Measurements from ENCODE around the gene DNAJC5. TPM values are rescaled to one million over a fixed set of nuclear protein-coding genes. Genes with fewer than 3 reads are reported as not detected.

The DNAJC5 gene
- total and polyA plus RNA-seq, 9 of the 15 experiments (the other 6 are each of a cell fraction or from before 2014, with no cell fraction given) = 0.95 to 42.8 (median 23.4) TPM

- TF ChIP-seq CGGBP1 (CRISPR knock-in tag; IDR thresholded peaks at IDR 0.05) = no peak
- no peak for TF ChIP-seq NCOA2 (IDR thresholded peaks at IDR 0.05; ENCODE audit: partially characterized antibody in 2 of 2)
- no peak for TF ChIP-seq USF2 (CRISPR knock-in tag; IDR thresholded peaks at IDR 0.05)
- TF ChIP-seq EGR1 (conservative IDR thresholded peaks at IDR 0.05) = peak; percentile 95
- no peak for TF ChIP-seq DEAF1 (CRISPR knock-in tag; IDR thresholded peaks at IDR 0.05)
- TF ChIP-seq DIDO1 (tag; IDR thresholded peaks at IDR 0.05; ENCODE audit: low read depth) = no peak
- TF ChIP-seq KLF10 (CRISPR knock-in tag; IDR thresholded peaks at IDR 0.05) = no peak
- TF ChIP-seq ZNF79 (CRISPR knock-in tag; IDR thresholded peaks at IDR 0.05; ENCODE audit: low read depth) = no peak
- TF ChIP-seq HOMEZ (CRISPR knock-in tag; IDR thresholded peaks at IDR 0.05) = no peak
- TF ChIP-seq NFYB (IDR thresholded peaks at IDR 0.05; ENCODE audit: extremely low read depth, insufficient read length) = no peak
- TF ChIP-seq CCNT2 (IDR thresholded peaks at IDR 0.05; ENCODE audit: borderline replicate concordance, extremely low read depth, insufficient read length, low read depth, low read length) = peak; percentile 87
- TF ChIP-seq RBFOX2 (IDR thresholded peaks at IDR 0.05; ENCODE audit: low read depth, low read length) = peak; percentile 56
- no peak for TF ChIP-seq CREB3L1 (IDR thresholded peaks at IDR 0.05; ENCODE audit: borderline replicate concordance, low read depth)
- no peak for TF ChIP-seq ZNF699 (CRISPR knock-in tag; IDR thresholded peaks at IDR 0.05; ENCODE audit: insufficient replicate concordance)
- no peak for TF ChIP-seq RBM39 (optimal IDR thresholded peaks at IDR 0.05; ENCODE audit: low read depth, low read length)
- no peak for TF ChIP-seq POLR2AphosphoS5 (IDR thresholded peaks at IDR 0.05; ENCODE audit: control insufficient read depth, insufficient read depth, low read depth, low read length)
- no peak for TF ChIP-seq CCAR2 (IDR thresholded peaks at IDR 0.05; ENCODE audit: low read depth, low read length)
- TF ChIP-seq POLR2AphosphoS2 (IDR thresholded peaks at IDR 0.05; ENCODE audit: low read length) = no peak
- no peak for TF ChIP-seq NFE2L1 (tag; IDR thresholded peaks at IDR 0.05; ENCODE audit: borderline replicate concordance, low read depth)
These were observed at the start of gene DNAJC5 (continued) for GRCh38 chr20:63894358-63895201.
